HG02763 (cell line): Measurements from ENCODE around the gene ANKRD63.

Experiments
- ATAC-seq: cut with Tn5 transposase; IDR thresholded peaks from one replicate; pipeline ENCODE4 v1.9.1; 2021; ENCODE audit warnings: mild to moderate bottlenecking, moderate library complexity; ENCODE audit not compliant: unreplicated experiment

The ANKRD63 gene

DNA sequence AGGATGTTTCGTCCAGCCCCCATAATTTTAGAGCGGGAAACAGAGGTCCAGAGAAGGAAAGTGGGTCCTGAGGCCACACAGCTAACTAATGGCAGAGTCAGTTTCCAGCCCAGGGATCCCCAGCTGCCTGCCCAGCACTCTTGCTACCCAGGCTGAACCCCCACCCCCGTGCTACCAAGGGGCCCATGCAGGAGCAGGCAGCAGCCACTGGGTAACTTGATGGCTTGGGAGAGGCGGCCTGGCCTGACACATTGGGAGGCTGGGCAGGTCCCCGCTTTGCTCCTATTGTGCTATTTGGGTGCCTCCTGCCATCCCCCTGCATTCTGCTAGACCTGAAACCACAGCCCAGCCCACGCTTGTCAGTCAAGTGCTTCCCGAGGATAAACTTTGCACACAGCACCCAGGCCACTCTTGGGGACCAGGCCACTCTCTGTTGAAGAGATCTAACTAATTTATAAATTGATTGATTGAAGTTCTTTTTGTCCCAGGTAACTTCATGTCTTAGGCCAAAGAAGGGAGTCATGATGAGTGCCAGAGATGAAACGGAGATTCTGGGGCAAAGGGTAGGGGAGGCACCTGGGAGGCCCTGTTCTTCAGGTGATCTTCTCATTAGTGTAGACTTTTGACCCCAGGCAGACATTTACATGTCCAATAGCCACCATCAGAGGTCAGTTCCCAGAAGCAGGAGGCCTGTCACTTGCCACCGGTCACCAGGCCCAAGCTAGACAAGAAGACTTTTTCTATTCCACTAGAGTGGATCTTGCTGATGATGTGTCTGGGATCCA, 37.0 kb downstream of the ANKRD63 start:
- ATAC-seq = no peak

DNA sequence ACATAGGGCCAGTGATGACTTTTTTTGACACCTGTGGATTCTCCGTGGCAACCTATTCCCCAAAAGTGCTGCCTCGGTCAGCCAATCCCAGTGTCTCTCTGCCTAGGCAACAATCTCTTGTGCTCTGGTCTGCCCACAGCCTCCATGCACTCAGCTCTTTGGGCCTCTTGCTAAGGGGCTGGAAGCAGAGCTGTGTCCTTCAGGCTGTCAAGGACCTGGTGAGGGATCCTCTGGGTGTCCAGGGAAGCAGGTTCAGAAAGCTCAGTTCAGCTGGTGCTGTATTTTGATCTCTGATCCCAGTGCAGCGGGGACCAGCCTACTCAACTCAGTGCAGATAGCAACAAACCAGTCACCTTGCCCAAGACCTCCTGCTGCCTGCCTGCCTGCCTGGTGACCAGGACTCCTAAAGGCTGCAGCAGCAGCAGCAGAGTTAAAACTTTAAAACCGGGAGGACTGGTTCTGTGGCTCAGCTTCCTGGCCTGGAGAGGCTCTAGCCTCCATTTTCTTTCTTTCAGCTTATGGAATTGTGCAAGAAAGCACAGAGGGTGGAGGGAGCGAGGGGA, 37.8 kb downstream of the ANKRD63 start:
- no peak for ATAC-seq

DNA sequence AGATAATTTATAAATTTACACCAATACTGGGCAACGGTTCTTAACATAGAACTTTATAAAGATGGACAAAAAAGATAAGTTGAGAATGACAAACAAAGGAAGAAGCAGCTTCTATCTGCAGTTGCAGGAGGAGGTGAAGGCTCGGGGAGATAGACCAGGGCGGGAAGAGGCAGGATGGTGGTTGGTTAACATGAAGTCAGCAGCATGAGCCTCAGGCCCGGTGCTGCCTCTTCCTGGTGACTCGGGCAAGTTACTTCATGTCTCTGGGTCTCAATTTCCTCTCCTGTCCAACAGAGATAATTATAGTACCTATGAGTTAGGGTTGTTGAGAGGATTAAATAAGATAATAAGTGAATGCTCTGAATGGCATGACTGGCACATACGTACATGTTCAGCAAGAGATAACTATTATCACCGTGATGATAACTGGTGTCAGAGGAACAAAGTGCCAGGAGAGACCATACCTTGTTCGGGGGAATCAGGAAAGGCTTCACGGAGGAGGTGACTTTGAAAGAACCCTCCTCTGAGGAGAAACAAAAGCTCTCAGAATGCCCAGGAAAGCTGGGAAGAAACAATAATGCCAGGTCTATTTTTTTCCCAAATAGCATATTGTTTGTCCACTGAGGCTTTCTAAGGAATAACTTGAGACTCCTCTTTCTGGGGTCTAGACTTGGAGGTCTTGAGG, 39.6 kb downstream of the ANKRD63 start:
- no peak for ATAC-seq

DNA sequence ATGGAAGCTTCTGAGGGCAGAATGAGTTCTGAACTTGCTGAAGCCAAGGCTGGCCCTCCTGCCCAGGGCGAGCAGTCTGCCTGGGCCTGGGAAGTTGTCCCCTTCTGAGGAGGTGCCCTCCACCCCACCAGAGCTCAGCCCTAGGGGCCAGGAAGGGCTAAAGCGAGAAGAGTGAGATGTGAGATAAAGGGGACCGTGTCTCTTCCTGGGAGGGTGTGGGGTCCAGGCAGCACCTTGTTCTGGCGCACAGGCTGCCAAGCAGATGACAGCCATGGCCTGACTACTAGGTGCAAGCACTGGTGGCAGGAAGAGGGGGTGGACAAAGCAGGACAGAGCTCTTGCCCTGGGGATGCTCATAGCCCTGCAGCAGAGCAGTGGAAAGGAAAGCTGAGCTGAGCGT, 40.3 kb downstream of the ANKRD63 start:
- no peak for ATAC-seq

- no peak for ATAC-seq
These were observed 40.7 kb downstream of the ANKRD63 start for GRCh38 chr15:40242213-40242599.

- no peak for ATAC-seq
These were observed 41.3 kb downstream of the ANKRD63 start for GRCh38 chr15:40241269-40242212.

- no peak for ATAC-seq
These were observed 42.1 kb downstream of the ANKRD63 start for GRCh38 chr15:40240619-40241221.

GRCh38 chr15:40239693-40240618, 42.9 kb downstream of the ANKRD63 start:
- ATAC-seq = no peak

DNA sequence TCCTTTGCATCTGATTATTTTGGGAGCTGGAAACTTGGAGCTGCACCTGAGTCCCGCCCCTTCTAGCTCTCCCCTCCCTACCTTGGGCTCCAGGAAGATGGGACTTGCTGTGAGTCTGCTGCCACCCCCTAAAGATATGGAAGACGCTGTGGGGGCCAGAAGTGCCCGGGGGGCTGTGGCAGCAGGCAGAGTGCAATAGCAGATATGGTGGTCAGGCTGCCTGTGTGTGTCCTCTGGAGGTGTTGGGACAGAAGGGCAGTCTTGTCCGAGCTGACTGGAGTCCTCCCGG, 43.5 kb downstream of the ANKRD63 start:
- no peak for ATAC-seq

- ATAC-seq = no peak
These were observed 44.1 kb downstream of the ANKRD63 start, which contains the start of gene PAK6 for GRCh38 chr15:40238532-40239403. PAK6 (plus strand) TSS chr15:40239063; CDS start chr15:40264786, 25,723 bp downstream.

GRCh38 chr15:40235201-40235885, 47.5 kb downstream of the ANKRD63 start:
- no peak for ATAC-seq

DNA sequence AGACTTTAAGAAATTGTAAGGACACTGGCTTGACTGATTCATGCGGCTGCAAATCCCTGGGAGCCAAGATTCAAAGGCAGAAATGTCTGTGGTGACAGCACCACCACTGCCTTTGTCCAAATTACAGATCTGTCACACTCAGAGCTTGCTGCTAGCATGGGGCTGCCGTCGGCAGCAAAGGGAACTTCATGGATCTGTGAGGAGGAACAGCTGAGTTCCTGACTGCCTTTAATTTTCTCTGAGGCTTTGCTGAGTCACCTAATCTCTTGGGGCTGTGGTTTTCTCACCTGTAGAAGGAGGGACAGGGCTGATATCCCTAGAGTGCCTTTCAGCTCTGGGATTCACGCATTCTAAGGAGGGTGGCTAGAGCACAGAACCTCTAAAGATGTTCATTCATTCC, 48.1 kb downstream of the ANKRD63 start:
- no peak for ATAC-seq

DNA sequence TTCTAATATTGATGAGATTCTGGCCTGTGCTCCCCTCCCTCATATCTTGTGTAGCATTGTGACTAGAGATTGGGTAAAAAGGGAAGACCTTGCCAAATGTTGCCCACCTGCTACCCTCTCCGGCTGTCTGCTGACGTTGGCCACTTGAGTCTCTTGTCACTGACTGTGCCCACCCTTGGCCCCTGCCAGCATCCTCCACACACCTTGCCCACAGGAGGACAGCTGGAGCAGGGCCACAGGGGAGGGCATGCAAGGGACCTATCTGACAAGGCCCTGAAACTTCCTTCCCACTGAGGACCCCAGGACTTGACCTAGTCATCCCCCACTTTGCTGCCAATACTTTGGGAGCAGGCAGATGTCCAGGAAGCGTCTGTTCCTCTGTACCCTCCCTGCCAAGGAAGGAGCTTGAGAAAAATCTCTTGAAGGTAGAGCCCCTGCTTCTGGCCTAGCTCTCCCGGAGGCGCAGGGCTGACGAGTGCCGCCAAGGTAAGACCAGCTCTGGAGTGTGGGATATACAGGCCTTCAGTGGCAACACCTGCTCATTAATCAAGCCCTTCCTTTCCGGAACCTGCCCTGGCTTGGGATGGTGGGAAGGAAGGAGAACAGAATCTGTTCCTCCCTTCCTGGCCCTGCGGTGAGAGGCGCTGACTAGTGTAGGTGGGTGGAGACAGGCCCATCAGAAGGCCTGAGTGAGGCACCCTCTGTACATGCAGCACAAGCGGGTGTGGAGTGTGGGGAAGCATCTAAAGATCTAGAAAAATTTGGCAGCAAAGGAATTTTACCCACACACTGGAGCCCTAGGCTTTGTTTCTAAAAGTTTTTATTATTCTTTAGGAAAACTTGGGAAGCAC, 48.9 kb downstream of the ANKRD63 start:
- ATAC-seq = no peak

DNA sequence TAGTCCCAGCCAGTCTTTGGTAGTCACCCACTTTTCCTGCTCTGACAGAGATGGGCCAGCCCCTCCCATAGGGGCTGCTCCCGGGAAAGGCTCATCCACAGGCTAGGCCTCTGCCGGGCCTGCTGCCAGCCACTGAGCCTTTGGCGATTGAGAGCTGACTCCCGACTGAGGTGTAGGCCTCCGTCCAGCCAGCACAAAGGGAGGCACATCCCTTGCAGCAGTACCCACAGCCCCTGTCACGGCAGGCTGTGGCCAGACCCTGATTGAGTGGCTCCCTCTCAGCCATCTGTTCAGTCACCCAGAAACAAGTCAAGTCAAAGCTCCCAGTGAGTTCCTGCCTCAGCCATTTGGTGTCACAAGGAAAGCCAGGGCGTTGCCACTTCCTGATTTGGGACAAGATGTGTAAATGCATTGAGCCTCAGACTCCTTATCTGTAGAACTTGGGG, 50.2 kb downstream of the ANKRD63 start:
- ATAC-seq = no peak
